ENCODE data around the gene TMIGD2. TPM values are rescaled to one million over a fixed set of nuclear protein-coding genes. Genes with fewer than 3 reads are reported as not detected.

TMIGD2 gene
- total and polyA plus RNA-seq, 2 experiments from 2014 or later, result 0.84 to 2.5 TPM

DNA sequence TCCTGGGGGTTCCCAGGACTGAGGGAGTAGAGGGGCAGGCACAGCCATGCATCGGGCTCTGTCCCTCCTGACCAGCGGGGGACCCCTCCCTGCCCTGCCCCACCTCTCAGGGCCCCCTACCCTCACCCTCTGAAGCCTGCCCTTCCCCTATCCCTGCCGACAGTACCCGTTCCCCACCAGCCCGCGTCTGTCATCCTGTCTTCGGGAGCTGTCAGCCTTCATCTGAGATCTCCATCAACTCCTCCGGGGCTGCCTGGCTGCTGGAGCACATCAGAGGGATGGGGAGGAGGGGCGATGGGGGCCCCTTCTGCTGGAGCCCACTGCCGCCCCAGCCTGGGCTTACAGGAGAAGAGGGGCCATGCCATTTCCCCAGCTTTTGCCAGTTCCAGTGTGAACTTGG, 29.3 kb downstream of the TMIGD2 start:
- H3K4me3 ChIP-seq, result no peak overlapping the region
- H3K4me1 ChIP-seq (ENCODE audit: low read depth), result peaks cover 9% of the 10 kb centered on the region
- TF ChIP-seq, protein P1, sequence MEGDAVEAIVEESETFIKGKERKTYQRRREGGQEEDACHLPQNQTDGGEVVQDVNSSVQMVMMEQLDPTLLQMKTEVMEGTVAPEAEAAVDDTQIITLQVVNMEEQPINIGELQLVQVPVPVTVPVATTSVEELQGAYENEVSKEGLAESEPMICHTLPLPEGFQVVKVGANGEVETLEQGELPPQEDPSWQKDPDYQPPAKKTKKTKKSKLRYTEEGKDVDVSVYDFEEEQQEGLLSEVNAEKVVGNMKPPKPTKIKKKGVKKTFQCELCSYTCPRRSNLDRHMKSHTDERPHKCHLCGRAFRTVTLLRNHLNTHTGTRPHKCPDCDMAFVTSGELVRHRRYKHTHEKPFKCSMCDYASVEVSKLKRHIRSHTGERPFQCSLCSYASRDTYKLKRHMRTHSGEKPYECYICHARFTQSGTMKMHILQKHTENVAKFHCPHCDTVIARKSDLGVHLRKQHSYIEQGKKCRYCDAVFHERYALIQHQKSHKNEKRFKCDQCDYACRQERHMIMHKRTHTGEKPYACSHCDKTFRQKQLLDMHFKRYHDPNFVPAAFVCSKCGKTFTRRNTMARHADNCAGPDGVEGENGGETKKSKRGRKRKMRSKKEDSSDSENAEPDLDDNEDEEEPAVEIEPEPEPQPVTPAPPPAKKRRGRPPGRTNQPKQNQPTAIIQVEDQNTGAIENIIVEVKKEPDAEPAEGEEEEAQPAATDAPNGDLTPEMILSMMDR (IDR thresholded peaks at IDR 0.05; ENCODE audit: low read depth, low read length), result no peak
- no peaks in the 10 kb centered on the region for H3K27me3 ChIP-seq
- H3K9me3 ChIP-seq (ENCODE audit: low read depth), result no peaks in the 10 kb centered on the region
- no peak for DNase-seq (ENCODE audit: low read depth in 1 of 2, low spot score in 1 of 2)
- peak overlapping the region; percentile 55 for H3K27ac ChIP-seq
- H3K36me3 ChIP-seq, result no peaks in the 10 kb centered on the region

DNA sequence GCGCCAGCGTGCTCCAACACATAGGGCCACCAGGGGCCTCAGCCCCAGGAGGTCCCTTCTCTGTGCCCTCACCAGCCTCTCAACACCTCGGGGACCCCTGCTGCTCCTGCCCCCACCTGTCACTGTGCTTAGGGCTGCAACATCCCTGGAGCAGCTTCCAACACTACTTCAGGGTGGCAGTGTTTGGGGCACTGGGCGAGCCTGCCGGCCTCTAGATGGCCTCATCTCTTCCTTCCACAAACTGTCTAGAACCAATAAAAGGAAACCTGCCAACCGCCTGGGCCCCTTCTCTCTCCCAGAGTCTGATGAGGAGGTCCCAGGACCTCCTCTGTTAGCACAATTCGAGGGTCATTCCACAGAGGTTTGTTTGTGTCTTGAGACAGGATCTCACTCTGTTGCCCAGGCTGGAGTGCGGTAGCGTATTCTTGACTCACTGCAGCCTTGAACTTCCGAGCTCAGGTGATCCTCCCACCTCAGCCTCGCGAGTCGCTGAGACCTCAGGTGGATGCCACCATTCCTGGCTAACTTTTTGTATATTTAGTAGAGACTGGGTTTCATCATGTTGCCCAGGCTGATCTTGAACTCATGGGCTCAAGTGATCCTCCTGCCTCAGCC, 33.3 kb downstream of the TMIGD2 start:
- H3K27ac ChIP-seq, result no peak overlapping the region
- no peaks in the 10 kb centered on the region for H3K27me3 ChIP-seq
- H3K4me1 ChIP-seq (ENCODE audit: low read depth), result no peaks in the 10 kb centered on the region
- H3K9me3 ChIP-seq (ENCODE audit: low read depth), result no peaks in the 10 kb centered on the region
- DNase-seq (ENCODE audit: low read depth in 1 of 2, low spot score in 1 of 2), result no peak
- H3K36me3 ChIP-seq, result no peaks in the 10 kb centered on the region
- TF ChIP-seq, protein P1 (IDR thresholded peaks at IDR 0.05; ENCODE audit: low read depth, low read length), result no peak
- H3K4me3 ChIP-seq, result no peak overlapping the region

DNA sequence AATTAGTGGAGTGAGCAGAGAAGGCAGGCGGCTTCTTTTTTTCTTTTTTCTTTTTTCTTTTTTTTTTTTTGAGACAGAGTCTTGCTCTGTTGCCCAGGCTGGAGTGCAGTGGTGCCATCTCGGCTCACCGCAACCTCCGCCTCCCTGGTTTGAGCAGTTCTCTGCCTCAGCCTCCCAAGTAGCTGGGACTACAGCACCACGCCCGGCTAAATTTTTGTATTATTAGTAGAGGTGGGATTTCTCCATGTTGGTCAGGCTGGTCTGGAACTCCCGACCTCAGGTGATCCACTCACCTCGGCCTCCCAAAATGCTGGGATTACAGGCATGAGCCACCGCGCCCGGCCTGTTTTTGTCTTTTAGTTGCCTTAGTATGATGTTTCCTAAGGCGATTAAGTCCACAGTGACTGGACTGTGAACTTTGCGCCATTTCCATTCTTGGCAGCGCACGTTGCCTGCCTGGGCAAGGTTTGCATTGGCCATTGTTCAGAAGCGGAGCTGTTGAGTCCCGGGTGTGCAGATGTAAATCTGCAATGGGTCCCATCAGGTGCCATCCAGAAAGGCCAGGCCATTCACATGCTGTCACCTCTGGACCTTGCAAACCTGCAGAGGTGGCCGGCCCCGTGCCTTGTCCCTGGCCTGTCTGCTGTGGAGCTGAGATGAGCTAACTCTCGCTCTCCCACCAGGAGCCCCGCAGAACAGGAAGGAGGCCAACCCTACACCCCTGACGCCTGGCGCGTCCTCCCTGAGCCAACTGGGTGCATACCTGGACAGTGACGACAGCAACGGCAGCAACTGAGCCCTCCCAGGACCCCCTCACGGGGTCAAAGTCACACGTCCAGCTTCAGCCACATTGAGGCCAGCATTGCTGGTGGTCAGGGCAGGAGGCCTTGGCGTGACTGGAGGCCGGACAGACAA, 34.0 kb downstream of the TMIGD2 start:
- Histone ChIP-seq H3K36me3 (no peaks in the 10 kb centered on the region), H3K4me1 (ENCODE audit: low read depth) (no peaks in the 10 kb centered on the region), H3K27me3 (no peaks in the 10 kb centered on the region), H3K9me3 (ENCODE audit: low read depth) (no peaks in the 10 kb centered on the region), H3K27ac (no peak overlapping the region), H3K4me3 (no peak overlapping the region)
- TF ChIP-seq, protein P1 (IDR thresholded peaks at IDR 0.05; ENCODE audit: low read depth, low read length), result no peak
- no peak for DNase-seq (ENCODE audit: low read depth in 1 of 2, low spot score in 1 of 2)

DNA sequence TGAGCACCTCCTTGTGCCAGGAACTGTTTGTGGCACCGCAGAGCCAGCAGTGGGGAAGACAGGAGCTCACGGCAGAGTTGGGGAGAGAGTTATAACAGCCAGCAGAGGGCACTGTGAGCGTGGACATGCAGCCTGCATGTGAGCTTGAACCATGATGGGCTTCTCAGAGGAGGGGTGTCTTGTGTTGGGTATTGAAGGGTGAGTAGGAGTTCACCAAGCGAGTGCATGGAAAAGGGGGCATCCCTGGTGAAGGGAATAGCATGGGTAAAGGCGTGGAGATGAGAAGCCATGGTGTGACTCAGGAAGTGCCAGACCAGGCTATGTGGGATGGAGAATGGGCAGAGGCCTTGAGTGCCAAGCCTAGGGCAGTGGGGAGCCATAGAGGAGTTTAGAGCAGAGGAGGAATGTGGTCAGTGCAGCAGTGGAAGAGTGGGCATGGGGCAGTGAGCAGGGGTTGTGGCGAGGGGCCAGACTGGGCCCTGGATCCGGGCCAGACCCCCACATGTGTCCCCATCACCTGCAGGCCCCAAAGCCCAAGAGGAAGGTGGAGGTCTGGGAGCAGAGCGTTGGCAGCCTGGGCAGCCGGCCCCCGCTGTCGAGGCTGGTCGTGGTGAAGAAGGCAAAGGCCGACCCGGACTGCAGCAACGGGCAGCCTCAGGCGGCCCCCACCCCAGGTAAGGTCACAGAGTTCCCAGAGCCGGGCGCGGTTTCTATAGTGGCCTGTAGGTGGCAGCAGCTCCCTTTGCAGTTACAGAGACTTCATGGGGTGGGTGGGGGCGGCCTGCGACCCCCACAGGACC, 34.9 kb downstream of the TMIGD2 start:
- H3K9me3 ChIP-seq (ENCODE audit: low read depth), result no peaks in the 10 kb centered on the region
- TF ChIP-seq, protein P1 (IDR thresholded peaks at IDR 0.05; ENCODE audit: low read depth, low read length), result peak; percentile 79
- H3K27ac ChIP-seq, result no peak overlapping the region
- no peak overlapping the region for H3K4me3 ChIP-seq
- DNase-seq (ENCODE audit: low read depth in 1 of 2, low spot score in 1 of 2), result peak; percentile 45 to 72
- H3K36me3 ChIP-seq, result no peaks in the 10 kb centered on the region
- H3K4me1 ChIP-seq (ENCODE audit: low read depth), result no peaks in the 10 kb centered on the region
- no peaks in the 10 kb centered on the region for H3K27me3 ChIP-seq

DNA sequence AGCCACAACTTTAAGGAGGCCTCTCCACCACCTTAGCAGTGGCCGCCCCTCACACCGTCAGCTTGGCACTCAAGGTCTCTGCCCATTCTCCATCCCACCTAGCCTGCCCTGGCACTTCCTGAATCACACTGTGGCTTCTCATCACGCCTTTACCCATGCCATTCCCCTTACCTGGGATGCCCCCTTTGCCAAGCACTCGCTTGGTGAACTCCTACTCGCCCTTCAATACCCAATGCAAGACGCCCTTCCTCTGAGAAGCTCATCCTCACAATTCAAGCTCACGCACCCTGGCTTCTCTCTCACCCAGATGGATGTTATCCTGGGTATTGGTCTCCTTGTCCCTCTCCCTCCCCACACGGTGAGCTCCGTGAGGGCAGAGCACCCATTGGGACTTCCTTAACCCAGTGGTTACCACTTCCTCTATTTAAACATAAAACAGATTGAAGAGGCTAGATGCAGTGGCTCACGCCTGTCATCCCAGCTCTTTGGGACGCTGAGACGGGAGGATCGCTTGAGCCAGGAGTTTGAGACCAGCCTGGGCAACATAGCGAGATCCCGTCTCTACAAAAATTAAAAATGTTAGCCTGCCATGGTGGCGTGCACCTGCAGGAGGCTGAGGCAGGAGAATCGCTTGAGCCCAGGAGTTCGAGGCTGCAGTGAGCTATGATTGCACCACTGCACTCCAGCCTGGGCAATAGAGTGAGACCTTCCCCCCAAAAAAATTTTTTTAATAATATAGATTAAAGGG, 35.8 kb downstream of the TMIGD2 start:
- TF ChIP-seq, protein P1 (IDR thresholded peaks at IDR 0.05; ENCODE audit: low read depth, low read length), result no peak
- H3K27me3 ChIP-seq, result no peaks in the 10 kb centered on the region
- H3K9me3 ChIP-seq (ENCODE audit: low read depth), result no peaks in the 10 kb centered on the region
- no peak overlapping the region for H3K4me3 ChIP-seq
- no peaks in the 10 kb centered on the region for H3K4me1 ChIP-seq (ENCODE audit: low read depth)
- no peak overlapping the region for H3K27ac ChIP-seq
- no peaks in the 10 kb centered on the region for H3K36me3 ChIP-seq
- DNase-seq (ENCODE audit: low read depth in 1 of 2, low spot score in 1 of 2), result no peak

Measured in cardiac muscle cell (in vitro differentiated cells and primary cell).